Suppressor macrophage (primary cell): ENCODE measurements around the gene AKIP1.
"Not testable (repeated sequence)": the region's sequence is repeated elsewhere in the genome, so short reads cannot be mapped to it uniquely, and the experiment has no call there.

Experiments used
- DNase-seq, 4 experiments: peaks; one replicate each; pipeline ENCODE4 v3.0.0-alpha.2; 2020 to 2022

The AKIP1 gene

GRCh38 chr11:8917157-8917825, 6.3 kb downstream of the AKIP1 start:
- no peak for DNase-seq

GRCh38 chr11:8922691-8923090, 11.7 kb downstream of the AKIP1 start:
- no peak for DNase-seq

GRCh38 chr11:8925711-8926110, 14.7 kb downstream of the AKIP1 start:
- no peak for DNase-seq

GRCh38 chr11:8926236-8926635, 15.2 kb downstream of the AKIP1 start:
- no peak for DNase-seq

GRCh38 chr11:8927233-8927632, 16.2 kb downstream of the AKIP1 start:
- no peak for DNase-seq

- no peak for DNase-seq
These were observed 17.2 kb downstream of the AKIP1 start for GRCh38 chr11:8928205-8928604.

- DNase-seq, result no peak
These were observed 18.1 kb downstream of the AKIP1 start for GRCh38 chr11:8928981-8929615.

- no peak for DNase-seq
These were observed 19.6 kb downstream of the AKIP1 start for GRCh38 chr11:8930456-8931175.

- DNase-seq, result no peak
These were observed 21.7 kb downstream of the AKIP1 start, which contains the start of gene C11orf16 for GRCh38 chr11:8932564-8933180. TSS of gene C11orf16 (minus strand) at chr11:8932947. CDS start at chr11:8932308, 639 bp downstream.

- no peak for DNase-seq
These were observed 22.9 kb downstream of the AKIP1 start for GRCh38 chr11:8933931-8934330.

- DNase-seq, result no peak
These were observed 23.9 kb downstream of the AKIP1 start for GRCh38 chr11:8934742-8935488.

- DNase-seq, result not testable (repeated sequence)
These were observed 24.8 kb downstream of the AKIP1 start for GRCh38 chr11:8935789-8936188.

GRCh38 chr11:8937159-8937558, 26.2 kb downstream of the AKIP1 start:
- DNase-seq, result no peak

GRCh38 chr11:8937659-8938058, 26.7 kb downstream of the AKIP1 start:
- DNase-seq, result no peak

GRCh38 chr11:8941341-8942103, 30.5 kb downstream of the AKIP1 start:
- DNase-seq, result no peak

GRCh38 chr11:8942518-8943066, 31.6 kb downstream of the AKIP1 start, which contains the start of gene ASCL3:
TSS of gene ASCL3 (minus strand) at chr11:8943016. CDS start at chr11:8938161, 4,855 bp downstream.
- no peak for DNase-seq

GRCh38 chr11:8947230-8947943, 36.4 kb downstream of the AKIP1 start:
- no peak for DNase-seq

GRCh38 chr11:8948886-8949285, 37.9 kb downstream of the AKIP1 start:
- peak in 3 of 4 experiments; percentile 13 to 44 (median 34) for DNase-seq

- DNase-seq, result no peak
These were observed 45.9 kb downstream of the AKIP1 start for GRCh38 chr11:8956860-8957259.

GRCh38 chr11:8959546-8960166, 48.7 kb downstream of the AKIP1 start:
- DNase-seq, result peak; percentile 74 to 88 (median 81)
